ENCODE measurements around the gene TCEA2.

DNA sequence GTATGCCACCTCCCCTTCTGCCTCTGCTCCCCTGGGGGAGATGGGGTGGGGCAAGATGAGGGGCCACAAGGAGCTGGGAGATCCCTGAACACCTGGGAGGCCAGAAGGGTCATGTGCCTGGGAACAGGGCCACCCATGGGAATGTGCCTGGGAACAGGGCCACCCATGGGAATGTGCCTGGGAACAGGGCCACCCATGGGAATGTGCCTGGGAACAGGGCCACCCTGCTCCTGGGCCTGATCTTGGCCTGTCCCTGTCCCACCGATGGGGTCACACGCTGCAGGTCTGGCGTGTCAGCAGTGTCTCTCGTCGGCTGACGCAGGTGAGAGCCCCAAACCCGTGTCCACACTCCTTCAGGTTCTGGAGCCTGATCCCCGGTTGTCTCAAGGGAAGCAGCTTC lies 12.0 kb downstream of the TCEA2 start:
- TF ChIP-seq MXI1 (conservative IDR thresholded peaks at IDR 0.05; ENCODE audit: poor library complexity, severe bottlenecking) (no peak), CTCF (IDR thresholded peaks at IDR 0.05; ENCODE audit: poor library complexity, severe bottlenecking) (no peak), RAD21 (conservative IDR thresholded peaks at IDR 0.05) (no peak), TAF1 (IDR thresholded peaks at IDR 0.05; ENCODE audit: low read depth) (no peak), EZH2 (IDR thresholded peaks at IDR 0.05; ENCODE audit: borderline replicate concordance, insufficient read depth, low read length, poor library complexity, severe bottlenecking) (no peak), POLR2AphosphoS5 (IDR thresholded peaks at IDR 0.05) (no peak), EP300 (conservative IDR thresholded peaks at IDR 0.05; ENCODE audit: poor library complexity, severe bottlenecking) (no peak), SMC3 (conservative IDR thresholded peaks at IDR 0.05; ENCODE audit: poor library complexity) (no peak)
